ENCODE measurements around the gene INAVA. TPM values are rescaled to one million over a fixed set of nuclear protein-coding genes. Genes with fewer than 3 reads are reported as not detected.
"Not testable (repeated sequence)": the region's sequence is repeated elsewhere in the genome, so short reads cannot be mapped to it uniquely, and the experiment has no call there.

Gene INAVA
- total RNA-seq, 1 experiment from 2014 or later: 7.5 TPM

GRCh38 chr1:200899015-200899386 is 4.3 kb downstream of the INAVA start:
- no peak for DNase-seq (ENCODE audit: low read depth)

- no peak for DNase-seq (ENCODE audit: low read depth)
Measured at GRCh38 chr1:200899451-200899915, 4.8 kb downstream of the INAVA start.

GRCh38 chr1:200899954-200900867 is 5.5 kb downstream of the INAVA start:
- no peak for DNase-seq (ENCODE audit: low read depth)

- DNase-seq (ENCODE audit: low read depth): no peak
Measured at GRCh38 chr1:200900877-200901276, 6.2 kb downstream of the INAVA start.

- no peak for DNase-seq (ENCODE audit: low read depth)
Measured at GRCh38 chr1:200901350-200901749, 6.7 kb downstream of the INAVA start.

GRCh38 chr1:200901796-200902444 is 7.2 kb downstream of the INAVA start:
- no peak for DNase-seq (ENCODE audit: low read depth)

GRCh38 chr1:200903793-200904192 is 9.1 kb downstream of the INAVA start:
- no peak for DNase-seq (ENCODE audit: low read depth)

- DNase-seq (ENCODE audit: low read depth): no peak
Measured at GRCh38 chr1:200904772-200905171, 10.1 kb downstream of the INAVA start.

- peak; percentile 68 for DNase-seq (ENCODE audit: low read depth)
Measured at GRCh38 chr1:200905411-200906052, 10.8 kb downstream of the INAVA start.

- no peak for DNase-seq (ENCODE audit: low read depth)
Measured at GRCh38 chr1:200906491-200906890, 11.8 kb downstream of the INAVA start.

GRCh38 chr1:200907611-200908097 is 13.0 kb downstream of the INAVA start:
- DNase-seq (ENCODE audit: low read depth): no peak

GRCh38 chr1:200908191-200908868 is 13.6 kb downstream of the INAVA start:
- DNase-seq (ENCODE audit: low read depth): no peak

GRCh38 chr1:200909071-200909470 is 14.4 kb downstream of the INAVA start:
- no peak for DNase-seq (ENCODE audit: low read depth)

GRCh38 chr1:200909757-200910239 is 15.1 kb downstream of the INAVA start:
- DNase-seq (ENCODE audit: low read depth): no peak

GRCh38 chr1:200911361-200911760 is 16.7 kb downstream of the INAVA start:
- DNase-seq (ENCODE audit: low read depth): no peak

GRCh38 chr1:200911936-200912335 is 17.2 kb downstream of the INAVA start:
- DNase-seq (ENCODE audit: low read depth): not testable (repeated sequence)

- DNase-seq (ENCODE audit: low read depth): no peak
Measured at GRCh38 chr1:200912737-200913407, 18.2 kb downstream of the INAVA start.

GRCh38 chr1:200916152-200916551 is 21.5 kb downstream of the INAVA start:
- DNase-seq (ENCODE audit: low read depth): no peak

GRCh38 chr1:200916681-200917080 is 22.0 kb downstream of the INAVA start:
- no peak for DNase-seq (ENCODE audit: low read depth)

GRCh38 chr1:200917291-200917817 is 22.7 kb downstream of the INAVA start:
- DNase-seq (ENCODE audit: low read depth): no peak

GRCh38 chr1:200918006-200918405 is 23.3 kb downstream of the INAVA start:
- no peak for DNase-seq (ENCODE audit: low read depth)

Measured in Daoy (cell line).